ENCODE measurements around the gene MARCHF9. TPM values are rescaled to one million over a fixed set of nuclear protein-coding genes. Genes with fewer than 3 reads are reported as not detected.

The MARCHF9 gene
- total and polyA plus RNA-seq, 2 donors (not counting 1 experiment from before 2014, with no cell fraction given) = 81.4 to 128 TPM

- intact Hi-C loops (cut with micrococcal nuclease) = loop anchor here (1.0 kb wide), 3 partner anchors 10 to 75 kb away; partner anchors contain the start of genes CDK4 and TSFM
- under 1% methylated on average over 26 of the region's 28 CpGs for WGBS (ENCODE audit: insufficient coverage)
- CTCF ChIA-PET = interaction anchor here (0.6 to 1.8 kb wide), 6 partner anchors 11 to 132 kb away, joined by 3 to 9 read pairs (median 4); partner anchors contain the start of gene TSFM
These were observed 17.0 kb downstream of the MARCHF9 start, which contains the start of gene METTL1 for GRCh38 chr12:57771873-57772428. Gene METTL1, minus strand, starts transcription at chr12:57772105. Its CDS starts 22 bp downstream, at chr12:57772083.

More at GRCh38 chr12:57771873-57772428, 17.0 kb downstream of the MARCHF9 start, which contains the start of gene METTL1:
- Histone ChIP-seq H3K4me3 (ENCODE audit: control extremely low read depth in 1 of 5, extremely low read depth in 1 of 5, insufficient read depth in 1 of 5, low read depth in 2 of 5, low read length in 4 of 5) (peak within 1 kb of the TSS; percentile 70 to 96 (median 91)), H3K36me3 (replicated peaks in 1 of 2; ENCODE audit: control extremely low read depth in 1 of 2, control insufficient read depth in 1 of 2, extremely low read depth in 1 of 2, insufficient read depth in 2 of 2, low read length in 1 of 2) (no peaks in the 10 kb centered on the region), H3K4me2 (replicated peaks; ENCODE audit: low read depth, low read length, poor library complexity, severe bottlenecking) (peak within 1 kb of the TSS; percentile 94), H3K9me3 (ENCODE audit: control extremely low read depth in 1 of 3, control insufficient read depth in 2 of 3, insufficient read depth in 1 of 3, low read length in 2 of 3) (no peaks in the 10 kb centered on the region), H4K20me1 (ENCODE audit: control insufficient read depth, insufficient read depth, low read length, poor library complexity, severe bottlenecking) (no peaks in the 10 kb centered on the region), H3K4me1 (ENCODE audit: control insufficient read depth in 2 of 2, insufficient read depth in 2 of 2, low read length in 2 of 2) (peaks cover 14 to 23% of the 10 kb centered on the region in 2 donors), H2AFZ (ENCODE audit: insufficient read depth, low read depth, low read length, poor library complexity, severe bottlenecking) (peak within 1 kb of the TSS; percentile 83), H3K27me3 (replicated peaks in 1 of 4; ENCODE audit: control extremely low read depth in 1 of 4, control insufficient read depth in 3 of 4, insufficient read depth in 4 of 4, low read length in 3 of 4) (peaks cover 0 to 8% (median 7%) of the 10 kb centered on the region in 4 experiments), H3K27ac (ENCODE audit: low read length in 2 of 2) (peak within 1 kb of the TSS; percentile 59 to 81), H3K9ac (ENCODE audit: low read length) (peak within 1 kb of the TSS; percentile 93), H3K79me2 (ENCODE audit: control insufficient read depth, insufficient read depth, low read length) (no peaks in the 10 kb centered on the region)
- Mint-ChIP-seq H3K9me3 (ENCODE audit: insufficient read depth) (no peaks in the 10 kb centered on the region), H3K4me3 (peak within 1 kb of the TSS; percentile 96), H3K27me3 (no peaks in the 10 kb centered on the region), H3K4me1 (peaks cover 15% of the 10 kb centered on the region), H3K27ac (peak within 1 kb of the TSS; percentile 91)
- ATAC-seq (ENCODE audit: low read depth) (peak; percentile 91), DNase-seq (peak; percentile 94)
- POLR2A ChIA-PET = interaction anchor here (0.7 to 1.3 kb wide), 3 partner anchors 13 to 1737 kb away, joined by 3 to 5 read pairs (median 3); no protein-coding TSS in a partner anchor
- TF ChIP-seq CTCF (IDR thresholded peaks at IDR 0.05) = no peak
